AG09309 (cell line): ENCODE measurements around the gene CHP2.
"Not testable (repeated sequence)": the region's sequence is repeated elsewhere in the genome, so short reads cannot be mapped to it uniquely, and the experiment has no call there.

Source experiments
- DNase-seq: peaks from one replicate; pipeline ENCODE4 v3.0.0-alpha.2; 2010; ENCODE audit warnings: low read depth
- H3K4me3 ChIP-seq: 2 replicates; pipeline ENCODE4 v1.5.1; 2011; ENCODE audit warnings: mild to moderate bottlenecking, low read depth, low read length, moderate library complexity; ENCODE audit not compliant: control insufficient read depth
- CTCF ChIP-seq: IDR thresholded peaks from 2 replicates; pipeline ENCODE4 v1.5.1; 2011; ENCODE audit warnings: mild to moderate bottlenecking, low read depth, low read length, inconsistent platforms; ENCODE audit not compliant: insufficient read depth, control insufficient read depth; ENCODE audit errors: missing control alignments

The CHP2 gene

DNA sequence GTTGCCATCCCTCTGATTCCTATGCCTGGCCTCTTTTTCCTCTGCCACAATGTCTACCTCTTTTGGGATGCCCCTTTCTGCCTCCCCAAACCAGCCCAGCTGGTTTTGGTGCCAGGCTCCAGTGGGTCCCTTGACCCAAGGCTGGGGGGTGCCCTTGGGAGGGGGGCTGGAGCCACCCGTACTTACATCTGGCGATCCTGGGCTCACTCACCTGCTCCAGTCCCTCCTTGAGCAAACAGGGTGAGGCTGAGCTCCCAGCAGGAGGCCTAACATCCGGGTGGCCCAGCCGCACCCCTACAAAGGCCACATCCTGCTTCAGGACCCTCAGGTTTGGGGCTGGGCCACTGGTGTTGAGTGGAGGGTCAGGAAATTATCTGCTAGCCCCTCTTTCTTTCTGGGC lies 43.0 kb upstream of the CHP2 start:
- no peak for DNase-seq
- no peak for TF ChIP-seq CTCF
- H3K4me3 ChIP-seq: no peak overlapping the region

DNA sequence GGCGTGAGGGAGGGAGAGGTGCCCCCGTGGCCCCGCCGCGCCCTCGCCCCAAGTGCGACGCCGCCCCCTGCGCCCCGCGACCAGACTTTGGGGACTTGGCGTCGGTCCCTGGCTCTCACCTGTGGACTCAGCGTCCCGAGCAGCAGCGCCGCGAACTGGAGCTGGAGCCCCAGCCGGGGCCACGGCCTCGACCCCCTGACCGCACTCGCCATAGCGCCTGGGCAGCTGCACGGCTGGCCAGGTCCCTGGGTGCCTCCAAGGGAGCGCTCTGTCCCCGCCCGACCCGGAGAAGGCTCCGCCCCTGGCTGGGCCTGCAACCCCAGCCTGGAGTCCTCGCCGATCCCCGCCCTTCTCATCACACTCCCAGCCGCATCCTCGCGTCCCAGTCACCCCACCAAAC lies 41.9 kb upstream of the CHP2 start, which contains the start of gene ERN2:
Gene ERN2 (minus strand): TSS at position 247 of the 400 bp plus-strand sequence. CDS start 35 bp downstream, at position 212.
- DNase-seq: no peak
- TF ChIP-seq CTCF: no peak
- H3K4me3 ChIP-seq: no peak within 1 kb of the TSS

- TF ChIP-seq CTCF: no peak
- DNase-seq: no peak
- no peak overlapping the region for H3K4me3 ChIP-seq
These were observed 38.3 kb upstream of the CHP2 start for GRCh38 chr16:23716484-23716883.

DNA sequence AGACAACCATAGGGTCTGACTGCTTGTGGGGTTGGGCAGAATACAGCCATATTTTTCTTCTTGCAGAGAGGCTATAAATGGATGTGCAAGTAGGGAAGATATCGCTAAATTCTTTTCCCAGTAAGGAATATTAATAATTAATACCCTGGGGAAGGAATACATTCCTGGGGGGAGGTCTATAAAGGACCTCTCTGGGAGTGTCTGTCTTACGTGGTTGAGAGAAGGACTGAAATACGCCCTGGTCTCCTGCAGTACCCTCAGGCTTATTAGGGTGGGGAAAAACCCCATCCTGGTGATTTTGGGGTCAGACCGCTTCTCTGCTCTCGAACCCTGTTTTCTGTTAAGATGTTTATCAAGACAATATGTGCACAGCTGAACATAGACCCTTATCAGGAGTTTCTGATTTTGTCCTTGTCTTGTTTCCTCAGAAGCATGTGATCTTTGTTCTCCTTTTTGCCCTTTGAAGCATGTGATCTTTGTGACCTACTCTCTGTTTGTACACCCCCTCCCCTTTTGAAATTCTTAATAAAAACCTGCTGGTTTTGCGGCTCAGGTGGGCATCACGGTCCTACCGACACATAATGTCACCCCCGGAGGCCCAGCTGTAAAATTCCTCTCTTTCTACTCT lies 32.1 kb upstream of the CHP2 start:
- H3K4me3 ChIP-seq, DNase-seq: not testable (repeated sequence)

DNA sequence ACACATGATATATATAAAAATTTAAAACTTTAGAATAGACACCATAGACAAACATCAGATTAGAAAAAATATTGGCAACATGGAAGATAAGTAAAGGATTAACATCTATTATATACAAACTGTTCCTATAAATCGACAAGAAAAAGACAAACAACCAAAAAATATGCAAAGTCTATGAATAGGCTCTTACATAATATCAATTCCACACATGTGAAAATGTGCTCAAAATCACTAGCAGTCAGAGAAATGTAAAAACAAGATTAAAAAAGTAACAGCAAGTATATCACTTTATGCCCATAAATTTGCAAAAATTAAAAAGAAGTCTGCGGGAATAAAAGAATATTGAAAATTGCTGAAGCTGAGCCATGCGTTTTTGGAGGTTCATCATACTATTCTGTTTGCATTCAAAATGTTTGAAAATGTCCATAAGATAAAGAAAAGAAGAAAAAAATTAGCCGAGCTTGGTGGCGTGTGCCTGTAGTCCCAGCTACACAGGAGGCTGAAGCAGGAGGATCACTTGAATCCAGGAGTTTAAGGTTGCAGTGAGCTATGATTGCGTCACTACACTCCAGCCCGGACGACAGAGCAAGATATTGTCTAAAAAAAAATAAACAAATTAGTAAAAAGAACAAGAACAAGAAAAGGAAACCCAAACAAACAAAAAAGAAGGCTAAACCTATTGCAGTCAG lies 30.6 kb upstream of the CHP2 start:
- DNase-seq: no peak
- TF ChIP-seq CTCF: no peak
- H3K4me3 ChIP-seq: no peak overlapping the region

DNA sequence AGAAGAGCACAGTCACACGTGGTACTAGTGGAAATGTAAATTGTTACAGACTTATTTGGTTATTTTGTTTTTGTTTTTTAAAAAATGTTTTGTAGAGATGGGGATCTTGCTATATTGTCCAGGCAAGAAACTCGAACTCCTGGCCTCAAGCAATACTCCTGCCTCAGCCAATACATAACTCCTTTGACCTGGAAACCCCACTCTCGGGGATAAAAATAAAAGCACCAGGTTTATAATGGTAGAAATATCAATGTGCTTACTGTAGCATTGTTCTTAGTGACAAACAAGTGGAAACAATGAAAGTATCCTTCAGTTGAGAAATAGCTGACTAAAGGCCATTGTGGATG lies 30.1 kb upstream of the CHP2 start:
- DNase-seq: no peak
- H3K4me3 ChIP-seq: no peak overlapping the region
- no peak for TF ChIP-seq CTCF

GRCh38 chr16:23726710-23727109 lies 28.1 kb upstream of the CHP2 start:
- DNase-seq: no peak
- H3K4me3 ChIP-seq: no peak overlapping the region
- no peak for TF ChIP-seq CTCF
